GM12865 (cell line): ENCODE data around the gene ATP2B2.

ENCODE experiments used
- DNase-seq: peaks from one replicate; pipeline ENCODE4 v3.0.0; 2010; ENCODE audit warnings: low read depth
- H3K4me3 ChIP-seq: 2 replicates; pipeline ENCODE4 v1.5.1; 2011; ENCODE audit warnings: mild to moderate bottlenecking, low read depth, low read length, control low read depth
- TF ChIP-seq, protein P1 (sequence below): IDR thresholded peaks from 2 replicates; pipeline ENCODE4 v1.5.1; 2011; ENCODE audit warnings: low read length, control low read depth, low read depth, inconsistent platforms; ENCODE audit not compliant: insufficient read depth; ENCODE audit errors: missing control alignments

ATP2B2 gene

GRCh38 chr3:10294030-10294586, 211.3 kb downstream of the ATP2B2 start:
- TF ChIP-seq, protein P1, sequence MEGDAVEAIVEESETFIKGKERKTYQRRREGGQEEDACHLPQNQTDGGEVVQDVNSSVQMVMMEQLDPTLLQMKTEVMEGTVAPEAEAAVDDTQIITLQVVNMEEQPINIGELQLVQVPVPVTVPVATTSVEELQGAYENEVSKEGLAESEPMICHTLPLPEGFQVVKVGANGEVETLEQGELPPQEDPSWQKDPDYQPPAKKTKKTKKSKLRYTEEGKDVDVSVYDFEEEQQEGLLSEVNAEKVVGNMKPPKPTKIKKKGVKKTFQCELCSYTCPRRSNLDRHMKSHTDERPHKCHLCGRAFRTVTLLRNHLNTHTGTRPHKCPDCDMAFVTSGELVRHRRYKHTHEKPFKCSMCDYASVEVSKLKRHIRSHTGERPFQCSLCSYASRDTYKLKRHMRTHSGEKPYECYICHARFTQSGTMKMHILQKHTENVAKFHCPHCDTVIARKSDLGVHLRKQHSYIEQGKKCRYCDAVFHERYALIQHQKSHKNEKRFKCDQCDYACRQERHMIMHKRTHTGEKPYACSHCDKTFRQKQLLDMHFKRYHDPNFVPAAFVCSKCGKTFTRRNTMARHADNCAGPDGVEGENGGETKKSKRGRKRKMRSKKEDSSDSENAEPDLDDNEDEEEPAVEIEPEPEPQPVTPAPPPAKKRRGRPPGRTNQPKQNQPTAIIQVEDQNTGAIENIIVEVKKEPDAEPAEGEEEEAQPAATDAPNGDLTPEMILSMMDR: no peak
- no peak overlapping the region for H3K4me3 ChIP-seq
- no peak for DNase-seq

- DNase-seq: peak; percentile 86
- TF ChIP-seq, protein P1: no peak
- H3K4me3 ChIP-seq: peak within 1 kb of the TSS; percentile 54
Observed at GRCh38 chr3:10292505-10293419, 212.6 kb downstream of the ATP2B2 start, which contains the start of gene GHRL. GHRL (minus strand) TSS chr3:10292947; CDS start chr3:10290180, 2,767 bp downstream.

DNA sequence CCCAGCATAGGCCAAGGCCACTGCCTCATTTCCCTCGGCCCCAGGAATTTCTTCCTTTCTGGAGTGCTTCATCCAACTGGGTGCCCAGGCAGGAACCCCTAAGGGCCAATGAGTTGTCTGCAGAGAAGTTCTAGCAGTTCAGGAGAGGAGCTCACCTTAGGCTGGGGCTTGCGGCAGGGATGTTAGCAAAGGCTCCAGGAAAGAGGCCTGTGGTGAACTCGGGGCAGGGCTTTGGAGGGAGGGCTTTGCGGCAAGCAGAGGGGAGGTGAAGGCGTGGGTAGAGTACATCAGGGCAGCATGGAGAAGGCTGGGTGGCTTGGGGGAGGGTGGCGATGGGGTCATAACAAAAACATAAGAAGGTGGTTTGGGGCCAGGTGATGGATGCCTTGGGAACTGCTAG, 213.7 kb downstream of the ATP2B2 start:
- TF ChIP-seq, protein P1: no peak
- H3K4me3 ChIP-seq: no peak overlapping the region
- no peak for DNase-seq

DNA sequence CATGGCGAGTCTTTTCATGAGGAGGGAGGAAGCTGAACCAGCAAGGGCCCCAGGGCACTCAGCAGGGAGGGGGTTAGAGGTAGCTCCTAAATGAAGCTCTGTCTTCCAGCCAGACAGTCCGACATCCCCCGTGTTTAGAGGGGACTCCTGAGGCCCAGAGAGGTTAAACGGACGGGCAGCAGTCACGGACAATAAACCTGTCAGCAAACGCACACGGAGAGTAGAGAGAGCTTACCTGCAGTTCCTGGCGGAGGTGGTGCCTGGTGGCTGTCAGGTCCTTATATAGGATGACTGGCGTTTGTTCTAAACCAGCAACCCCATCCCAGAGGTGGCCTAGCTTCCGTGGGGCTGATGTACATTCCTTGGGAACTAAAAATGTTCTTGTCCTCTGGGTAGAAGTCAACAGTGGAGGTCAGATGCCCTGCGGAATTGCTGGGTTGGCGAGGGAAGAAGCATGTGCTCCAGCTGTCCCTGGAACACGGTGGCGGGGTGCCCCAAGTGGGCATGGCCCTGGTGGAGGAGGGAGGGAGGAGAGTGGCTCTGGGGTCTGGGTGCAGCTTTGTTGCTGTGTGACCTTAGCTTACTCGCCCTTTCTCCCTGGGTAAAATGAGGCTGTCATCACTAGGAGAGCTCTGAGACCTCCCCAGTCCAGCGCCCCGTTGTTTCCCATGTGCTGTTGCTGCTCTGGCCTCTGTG, 214.8 kb downstream of the ATP2B2 start:
- DNase-seq: no peak
- no peak overlapping the region for H3K4me3 ChIP-seq
- TF ChIP-seq, protein P1: no peak

- no peak for DNase-seq
- H3K4me3 ChIP-seq: no peak overlapping the region
- TF ChIP-seq, protein P1: no peak
Observed at GRCh38 chr3:10289787-10290355, 215.5 kb downstream of the ATP2B2 start.

- no peak overlapping the region for H3K4me3 ChIP-seq
- TF ChIP-seq, protein P1: no peak
- DNase-seq: no peak
Observed at GRCh38 chr3:10289077-10289476, 216.3 kb downstream of the ATP2B2 start.
